GM21423 (cell line): Measurements from ENCODE around the gene CEP135.
"Not testable (repeated sequence)": the region's sequence is repeated elsewhere in the genome, so short reads cannot be mapped to it uniquely, and the experiment has no call there.

Source experiments
- ATAC-seq: cut with Tn5 transposase; IDR thresholded peaks from one replicate; pipeline ENCODE4 v1.9.1; 2021; ENCODE audit warnings: mild to moderate bottlenecking, moderate library complexity; ENCODE audit not compliant: unreplicated experiment

Gene CEP135, protein sequence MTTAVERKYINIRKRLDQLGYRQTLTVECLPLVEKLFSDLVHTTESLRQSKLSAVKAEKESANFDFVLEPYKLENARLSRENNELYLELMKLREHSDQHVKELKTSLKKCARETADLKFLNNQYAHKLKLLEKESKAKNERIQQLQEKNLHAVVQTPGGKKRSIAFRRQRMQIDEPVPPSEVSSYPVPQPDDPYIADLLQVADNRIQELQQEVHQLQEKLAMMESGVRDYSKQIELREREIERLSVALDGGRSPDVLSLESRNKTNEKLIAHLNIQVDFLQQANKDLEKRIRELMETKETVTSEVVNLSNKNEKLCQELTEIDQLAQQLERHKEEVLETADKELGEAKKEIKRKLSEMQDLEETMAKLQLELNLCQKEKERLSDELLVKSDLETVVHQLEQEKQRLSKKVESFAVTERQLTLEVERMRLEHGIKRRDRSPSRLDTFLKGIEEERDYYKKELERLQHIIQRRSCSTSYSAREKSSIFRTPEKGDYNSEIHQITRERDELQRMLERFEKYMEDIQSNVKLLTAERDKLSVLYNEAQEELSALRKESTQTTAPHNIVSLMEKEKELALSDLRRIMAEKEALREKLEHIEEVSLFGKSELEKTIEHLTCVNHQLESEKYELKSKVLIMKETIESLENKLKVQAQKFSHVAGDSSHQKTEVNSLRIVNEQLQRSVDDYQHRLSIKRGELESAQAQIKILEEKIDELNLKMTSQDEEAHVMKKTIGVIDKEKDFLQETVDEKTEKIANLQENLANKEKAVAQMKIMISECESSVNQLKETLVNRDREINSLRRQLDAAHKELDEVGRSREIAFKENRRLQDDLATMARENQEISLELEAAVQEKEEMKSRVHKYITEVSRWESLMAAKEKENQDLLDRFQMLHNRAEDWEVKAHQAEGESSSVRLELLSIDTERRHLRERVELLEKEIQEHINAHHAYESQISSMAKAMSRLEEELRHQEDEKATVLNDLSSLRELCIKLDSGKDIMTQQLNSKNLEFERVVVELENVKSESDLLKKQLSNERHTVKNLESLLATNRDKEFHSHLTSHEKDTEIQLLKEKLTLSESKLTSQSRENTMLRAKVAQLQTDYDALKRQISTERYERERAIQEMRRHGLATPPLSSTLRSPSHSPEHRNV

DNA sequence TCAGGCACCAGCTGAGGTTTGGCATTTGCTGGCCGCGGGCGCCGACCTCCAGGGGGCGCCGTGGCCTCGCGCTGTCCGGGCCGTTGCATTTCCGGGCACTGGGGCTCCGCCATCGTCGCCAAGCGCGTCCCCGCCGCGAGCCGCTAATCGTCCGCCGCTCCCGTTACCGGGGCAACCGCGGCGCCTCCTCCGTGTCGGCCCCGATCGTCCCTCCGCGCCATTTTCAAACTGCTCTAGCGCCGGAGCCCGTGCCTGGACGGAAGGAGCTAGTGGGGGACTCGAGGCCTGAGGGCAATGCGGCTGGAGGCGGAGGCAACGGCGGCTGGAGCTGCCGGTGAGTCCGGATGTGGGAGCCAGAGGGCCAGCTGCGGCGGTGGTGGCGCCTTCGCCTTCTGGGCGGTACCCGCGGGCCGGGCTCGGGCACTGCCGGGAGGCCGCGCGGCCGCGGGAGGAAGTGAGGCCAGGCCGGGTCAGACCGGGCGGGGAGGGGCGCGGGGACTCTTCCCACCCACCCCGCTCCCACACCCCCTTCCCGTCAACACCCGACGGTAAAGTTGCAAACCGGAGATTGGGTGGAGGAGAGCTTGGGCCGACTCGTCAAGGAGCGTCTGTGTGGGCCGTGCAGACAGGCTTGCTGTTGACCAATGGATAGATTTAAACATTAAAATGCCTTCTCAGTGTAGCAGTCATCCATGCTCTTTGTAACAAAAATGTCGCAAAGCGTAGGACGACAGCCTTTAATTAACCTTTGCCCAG, at the start of gene CEP135:
CEP135 (plus strand) TSS at position 220 of the 756 bp plus-strand sequence. CDS start 3,186 bp downstream, outside the sequence.
- peak; percentile 77 for ATAC-seq

DNA sequence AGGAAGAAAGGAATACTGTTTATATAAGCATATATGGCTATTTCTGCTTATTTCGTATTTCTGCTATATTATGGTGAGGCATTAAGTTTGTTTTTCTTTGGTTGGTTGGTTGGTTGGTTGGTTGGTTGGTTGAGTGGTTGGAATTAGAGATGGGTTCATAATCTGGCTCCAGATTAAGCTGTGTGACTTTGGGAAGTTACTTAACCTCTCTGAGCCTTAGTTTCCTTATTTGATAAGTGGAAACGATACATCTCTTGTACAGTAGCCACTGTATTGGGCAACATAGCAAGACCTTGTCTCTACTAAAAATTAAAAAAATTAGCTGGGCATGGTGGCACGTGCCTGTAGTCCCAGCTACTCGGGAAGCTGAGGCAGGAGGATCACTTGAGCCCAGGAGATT, 46.1 kb upstream of the CEP135 start:
- ATAC-seq, result no peak

DNA sequence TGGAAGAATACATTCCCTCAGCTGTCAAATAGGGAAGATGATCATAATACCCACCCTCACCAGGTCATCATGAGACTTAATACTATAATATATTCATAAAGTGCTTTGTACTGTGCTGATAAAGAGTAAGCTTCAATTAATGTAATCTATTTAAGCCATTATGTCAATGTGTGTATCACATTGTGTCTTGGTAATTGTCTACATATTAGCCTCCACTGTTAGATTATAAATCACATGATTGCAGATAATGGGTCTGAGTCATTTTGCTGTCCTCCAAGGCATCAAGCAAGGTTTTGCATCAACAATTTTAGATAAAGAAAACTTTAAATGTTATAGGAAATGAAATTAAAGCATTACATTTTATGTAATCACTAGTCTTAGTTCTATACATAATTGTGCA, 45.2 kb upstream of the CEP135 start:
- no peak for ATAC-seq

DNA sequence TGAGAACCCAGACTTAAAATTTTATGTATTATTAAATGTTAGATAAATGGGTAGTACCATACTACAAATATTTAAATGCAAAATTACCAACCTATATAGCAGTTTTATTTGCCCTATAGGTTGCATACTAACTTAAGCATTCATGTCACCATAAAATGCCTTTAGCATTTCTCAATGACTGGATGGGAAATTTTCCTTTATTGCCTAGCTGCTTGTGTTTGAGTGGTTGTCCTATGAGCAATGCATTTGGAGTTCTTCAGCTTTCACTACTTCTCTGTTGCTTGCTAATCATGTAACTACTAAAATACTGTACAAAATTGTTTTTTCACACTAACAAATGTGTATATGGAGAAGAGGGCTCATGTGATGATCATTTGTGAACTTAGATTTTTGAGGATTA, 44.2 kb upstream of the CEP135 start:
- no peak for ATAC-seq

DNA sequence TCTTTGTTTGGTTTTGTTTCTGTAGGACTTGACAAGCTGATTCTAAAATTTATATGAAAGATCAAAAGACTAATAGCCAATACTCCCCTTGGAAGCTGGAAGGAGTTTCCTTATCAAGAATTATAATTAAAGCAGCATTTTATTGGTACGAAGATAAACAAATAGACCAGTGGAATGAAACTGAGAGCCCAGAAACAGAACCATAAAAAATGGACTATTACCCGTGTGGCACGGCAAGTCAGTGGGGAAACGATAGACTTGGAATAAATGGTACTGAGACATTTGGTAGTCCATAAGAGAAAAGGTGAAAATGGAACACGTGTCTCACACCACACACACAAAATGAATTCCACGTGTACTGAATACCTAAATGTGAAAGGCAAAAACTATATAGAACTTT, 42.4 kb upstream of the CEP135 start:
- no peak for ATAC-seq

DNA sequence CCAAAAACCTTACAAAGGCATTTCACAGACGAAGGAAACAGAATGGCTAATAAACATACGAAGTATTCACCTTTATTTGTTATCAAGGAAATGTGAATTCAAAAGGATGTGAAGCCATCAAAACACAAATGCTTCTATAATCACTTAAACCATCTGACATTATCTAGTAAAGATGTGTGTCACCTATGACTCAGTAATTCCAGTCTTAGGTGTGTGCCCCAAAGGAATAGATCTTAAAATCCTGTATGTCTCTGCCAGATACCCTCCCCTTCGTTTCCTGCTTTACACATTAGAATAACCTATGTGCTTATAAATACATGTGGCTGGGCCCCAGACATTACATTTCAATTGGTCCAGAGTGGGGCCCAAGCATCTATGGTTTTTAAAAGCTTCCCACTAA, 41.8 kb upstream of the CEP135 start:
- no peak for ATAC-seq

DNA sequence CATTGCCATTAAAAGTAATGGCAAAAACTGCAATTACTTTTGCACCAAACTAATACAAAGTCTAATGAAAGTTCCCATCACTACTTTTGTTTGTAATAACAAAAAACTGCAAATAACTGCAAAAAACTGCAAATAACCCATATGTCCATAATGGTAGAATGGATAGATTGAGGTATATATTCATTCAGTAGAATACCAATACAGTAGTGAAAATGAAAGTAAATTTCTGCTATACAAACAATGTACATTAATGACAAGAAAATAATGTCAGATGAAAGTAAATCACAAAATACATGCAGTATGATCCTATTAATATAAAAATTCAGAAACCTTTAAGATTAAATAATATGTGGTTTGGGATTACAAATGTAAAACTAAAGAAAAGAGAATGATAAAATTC, 41.3 kb upstream of the CEP135 start:
- ATAC-seq, result no peak

DNA sequence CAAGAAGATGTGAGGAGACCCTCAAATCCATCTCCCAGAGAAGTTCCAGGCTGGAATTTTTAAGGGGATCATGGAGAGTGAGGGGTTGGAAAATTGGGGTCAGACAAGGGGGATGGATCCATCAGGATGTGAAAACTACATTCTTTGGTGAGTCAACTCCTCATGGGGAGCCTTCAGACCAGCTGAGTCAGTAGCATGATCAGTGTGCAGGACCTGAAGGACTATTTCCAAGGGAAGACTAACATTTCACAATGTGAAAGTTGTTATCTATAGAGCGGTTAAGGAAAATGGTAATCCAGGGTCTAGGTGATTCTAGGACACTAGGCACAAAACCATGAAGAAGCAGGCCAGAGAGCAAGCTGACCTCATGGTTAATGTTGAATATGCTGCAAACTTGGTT, 38.6 kb upstream of the CEP135 start:
- no peak for ATAC-seq

DNA sequence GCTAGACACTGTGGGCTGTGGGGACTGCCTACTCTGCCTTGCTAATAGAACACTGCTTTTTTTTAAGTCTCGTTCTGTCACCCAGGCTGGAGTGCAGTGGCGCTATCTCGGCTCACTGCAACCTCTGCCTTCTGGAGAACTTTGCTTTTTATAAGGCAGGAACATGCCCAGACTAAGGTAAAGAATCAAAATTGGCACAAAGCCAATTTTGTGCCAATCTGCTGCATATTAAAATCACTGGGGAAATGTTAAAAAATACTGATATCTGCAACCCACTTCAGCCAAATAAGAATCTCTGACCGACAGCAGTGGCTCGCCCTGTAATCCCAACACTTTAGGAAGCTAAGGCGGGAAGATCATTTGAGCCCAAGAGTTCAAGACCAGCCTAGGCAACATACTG, 36.5 kb upstream of the CEP135 start:
- ATAC-seq, result no peak

DNA sequence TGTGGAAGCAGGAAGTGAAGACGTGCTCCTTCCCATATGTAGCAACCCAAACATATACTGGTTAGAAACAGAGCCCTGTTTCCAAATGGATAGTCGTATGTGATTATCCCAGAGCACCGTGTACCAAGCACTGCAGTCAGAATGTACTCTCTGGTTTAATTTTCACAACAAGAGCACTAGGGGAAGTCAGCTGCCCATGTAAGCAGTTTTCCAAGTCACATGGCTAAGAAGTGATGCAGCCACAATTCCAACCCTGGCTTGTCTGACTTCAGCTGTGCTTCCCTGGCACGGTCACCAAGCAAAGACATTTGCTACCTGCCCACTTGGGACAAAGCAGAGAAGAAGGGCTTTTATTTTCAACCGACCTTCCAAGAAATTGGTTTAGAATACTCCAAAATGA, 28.2 kb upstream of the CEP135 start:
- no peak for ATAC-seq

DNA sequence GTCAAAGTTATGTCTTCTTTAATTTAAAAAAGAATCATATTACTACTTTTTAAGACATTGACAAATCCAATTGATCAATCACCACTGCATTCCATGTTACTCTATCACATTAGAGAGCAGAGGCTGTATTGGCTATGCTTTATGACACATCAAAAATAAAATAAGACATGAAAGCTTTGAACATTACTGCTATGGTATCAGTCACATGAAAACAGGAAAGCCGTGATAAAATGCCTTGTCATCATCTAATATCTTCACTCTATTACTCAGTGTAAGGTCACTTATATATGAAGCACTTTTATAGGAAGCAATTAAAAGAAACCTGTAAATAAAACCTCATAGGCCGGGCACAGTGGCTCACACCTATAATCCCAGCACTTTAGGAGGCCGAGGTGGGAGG, 27.7 kb upstream of the CEP135 start:
- no peak for ATAC-seq

DNA sequence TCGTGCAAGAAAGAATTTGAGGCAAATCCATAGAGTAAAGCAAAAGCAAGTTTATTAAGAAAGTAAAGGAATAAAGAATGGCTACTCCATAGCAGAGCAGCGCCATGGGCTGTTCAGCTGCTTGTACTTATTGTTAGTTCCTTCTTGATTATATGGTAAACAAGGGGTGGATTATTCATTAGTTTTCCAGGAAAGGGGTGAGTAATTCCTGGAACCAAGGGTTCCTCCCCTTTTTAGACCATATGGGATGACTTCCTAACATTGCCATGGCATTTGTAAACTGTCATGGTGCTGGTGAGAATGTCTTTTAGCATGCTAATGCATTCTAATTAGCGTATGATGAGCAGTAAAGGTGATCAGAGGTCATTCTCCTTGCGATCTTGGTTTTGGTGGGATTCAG, 23.5 kb upstream of the CEP135 start:
- ATAC-seq, result no peak

DNA sequence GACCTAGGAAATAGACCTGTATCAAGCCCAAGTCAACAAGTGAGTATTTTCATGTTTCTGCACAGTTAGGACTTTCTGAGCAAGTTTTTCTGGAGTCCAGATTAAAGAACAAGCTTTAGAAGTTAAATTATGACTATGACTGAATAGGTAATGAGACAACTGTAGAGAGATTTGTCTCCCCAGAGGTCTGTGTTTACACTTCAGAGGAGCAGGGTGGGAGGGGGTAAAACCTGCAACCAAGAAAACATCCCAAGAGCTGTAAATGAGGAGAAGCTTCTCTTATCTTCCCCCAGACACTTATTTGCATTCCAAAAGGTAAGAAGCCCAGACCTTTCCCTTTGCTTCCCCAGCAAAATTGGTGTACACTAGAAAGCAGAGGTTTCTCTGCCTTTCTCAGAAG, 22.1 kb upstream of the CEP135 start:
- no peak for ATAC-seq

DNA sequence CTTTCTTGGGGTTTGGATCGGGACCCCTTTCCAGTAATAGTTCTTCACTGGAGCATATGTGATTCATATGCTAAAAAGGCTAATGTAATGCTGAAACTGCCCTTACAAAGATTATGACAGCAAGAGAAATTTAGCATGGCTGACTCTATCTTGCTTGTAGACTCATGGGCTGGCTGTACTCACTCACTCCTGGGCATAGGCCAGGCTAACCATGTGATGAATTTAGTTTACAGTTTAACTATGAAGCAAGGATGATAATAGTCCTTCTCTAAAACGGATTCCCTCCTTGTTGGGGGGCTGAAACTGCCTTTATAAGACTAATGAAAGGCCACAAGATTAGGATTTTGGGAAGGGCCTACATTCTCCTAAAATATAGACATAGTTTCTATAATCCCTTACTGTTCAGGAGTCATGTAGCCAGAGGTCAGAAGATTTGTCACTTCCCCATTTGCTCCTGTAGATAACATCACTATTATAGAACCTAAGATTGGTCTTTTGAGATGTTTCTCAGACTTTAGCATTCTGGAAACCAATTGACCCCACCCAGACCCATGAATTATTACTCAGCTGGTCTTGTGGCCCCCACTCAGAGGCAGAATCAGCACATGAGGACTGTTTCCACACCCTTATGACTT, 20.8 kb upstream of the CEP135 start:
- no peak for ATAC-seq

DNA sequence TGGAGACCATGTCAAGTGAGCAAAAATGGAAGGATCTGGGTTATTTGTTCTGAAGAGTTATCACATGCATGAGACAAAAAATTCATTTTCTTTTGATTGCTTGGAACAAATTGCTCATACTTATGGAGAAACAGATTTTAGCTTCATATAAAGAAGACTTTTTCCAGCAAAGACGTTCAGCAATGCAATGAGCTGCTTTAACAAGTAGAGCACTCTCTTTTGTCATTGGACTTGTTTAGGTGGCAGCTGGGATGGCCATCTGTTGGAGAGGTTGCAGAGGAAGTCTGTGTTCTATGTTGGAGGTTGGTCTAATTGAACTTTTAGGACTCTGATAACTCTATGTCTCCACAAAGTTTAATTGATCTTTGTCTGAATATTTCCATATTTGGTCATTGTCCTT, 19.9 kb upstream of the CEP135 start:
- ATAC-seq, result no peak

DNA sequence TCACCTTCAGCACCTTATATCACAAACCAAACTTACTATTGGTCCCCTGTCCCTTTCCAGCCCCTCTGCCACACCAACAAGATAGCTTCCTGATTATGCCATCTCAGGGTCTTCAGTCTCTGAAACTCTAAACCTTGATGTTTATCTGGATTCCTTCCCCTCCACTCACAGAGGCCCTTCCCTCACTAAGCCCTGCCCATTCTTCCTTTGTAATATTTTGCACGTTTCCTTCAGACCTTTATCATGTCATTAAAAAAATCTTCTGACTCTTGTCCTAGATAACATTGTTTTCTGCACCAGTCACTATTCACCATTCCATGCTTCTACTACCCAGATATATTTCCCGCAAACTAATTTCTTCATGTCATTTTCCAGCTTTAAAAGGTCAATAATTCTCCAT, 17.7 kb upstream of the CEP135 start:
- ATAC-seq, result no peak

DNA sequence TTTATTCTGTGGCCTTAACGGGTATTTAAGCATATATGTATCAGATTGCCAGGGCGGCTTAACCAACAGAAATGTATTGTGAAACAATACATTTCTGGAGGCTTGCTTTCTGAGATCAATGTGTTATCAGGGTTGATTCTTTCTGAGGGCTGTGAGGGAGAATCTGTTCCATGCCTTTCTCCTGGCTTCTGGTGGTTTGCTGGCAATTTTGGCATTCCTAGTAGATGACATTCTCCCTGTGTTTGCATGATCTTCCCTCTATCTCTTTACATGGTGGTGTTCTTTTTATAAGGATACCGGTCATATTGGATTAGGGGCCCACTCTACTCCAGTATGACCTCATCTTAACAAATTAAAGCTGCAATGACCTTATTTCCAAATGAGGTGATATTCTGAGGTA, 16.9 kb upstream of the CEP135 start:
- no peak for ATAC-seq

DNA sequence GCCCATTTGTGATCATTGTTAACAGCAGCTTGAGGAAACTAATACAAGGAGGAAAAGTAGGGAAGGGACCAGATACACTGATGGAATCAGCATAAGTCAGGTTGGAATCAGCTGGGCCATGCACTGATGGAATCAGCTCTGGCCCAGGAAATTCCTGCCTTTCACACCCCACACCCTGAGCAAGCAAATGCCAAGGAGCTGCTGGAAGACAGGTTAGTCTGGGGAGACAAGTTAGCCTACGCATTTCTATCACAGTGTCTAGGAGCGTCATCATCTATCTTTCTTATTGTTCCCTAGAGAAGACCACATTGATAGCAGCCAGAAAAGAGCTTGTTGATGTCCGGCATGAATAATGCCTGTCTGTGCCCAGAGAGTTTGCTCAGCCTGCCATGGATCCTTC, 16.2 kb upstream of the CEP135 start:
- ATAC-seq, result no peak

DNA sequence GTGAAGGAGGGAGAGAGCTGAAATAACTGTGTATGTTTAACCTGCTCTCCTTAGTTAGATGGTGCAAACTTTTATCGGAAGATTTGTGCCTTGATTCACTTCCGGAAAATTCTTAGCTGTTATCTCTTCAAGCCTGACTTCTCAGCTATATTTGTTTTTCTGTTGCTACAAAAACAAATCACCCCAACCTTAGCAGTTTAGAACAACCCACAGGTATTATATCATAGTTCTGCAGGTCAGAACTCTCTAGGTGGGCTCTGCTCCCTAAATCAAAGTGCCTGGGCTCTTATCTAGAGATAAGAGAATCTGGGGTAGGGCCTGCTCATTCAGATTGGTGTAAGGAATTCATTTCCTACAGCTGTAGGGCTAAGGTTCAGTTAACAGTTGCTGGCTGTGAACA, 15.1 kb upstream of the CEP135 start:
- ATAC-seq, result no peak

DNA sequence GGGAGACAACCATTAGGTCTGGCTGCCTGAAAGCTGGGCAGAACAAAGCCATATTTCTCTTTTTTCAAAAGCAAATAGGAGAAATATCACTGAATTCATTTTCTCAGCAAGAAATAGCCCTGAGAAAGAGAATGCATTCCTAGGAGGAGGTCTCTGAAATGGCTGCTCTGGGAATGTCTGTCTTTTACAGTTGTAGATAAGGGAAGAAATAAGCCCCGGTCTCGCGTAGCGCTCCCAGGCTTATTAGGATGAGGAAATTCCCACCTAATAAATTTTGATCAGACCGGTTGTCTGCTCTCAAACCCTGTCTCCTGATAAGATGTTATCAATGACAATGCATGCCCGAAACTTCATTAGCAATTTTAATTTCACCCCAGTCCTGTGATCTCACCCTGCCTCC, 12.8 kb upstream of the CEP135 start:
- not testable (repeated sequence) for ATAC-seq
